Measurements from ENCODE around the gene MYO6. TPM values are rescaled to one million over a fixed set of nuclear protein-coding genes. Genes with fewer than 3 reads are reported as not detected.

The MYO6 gene
- total and polyA plus RNA-seq, 12 donors = 11.1 to 27.1 (median 16.2) TPM

DNA sequence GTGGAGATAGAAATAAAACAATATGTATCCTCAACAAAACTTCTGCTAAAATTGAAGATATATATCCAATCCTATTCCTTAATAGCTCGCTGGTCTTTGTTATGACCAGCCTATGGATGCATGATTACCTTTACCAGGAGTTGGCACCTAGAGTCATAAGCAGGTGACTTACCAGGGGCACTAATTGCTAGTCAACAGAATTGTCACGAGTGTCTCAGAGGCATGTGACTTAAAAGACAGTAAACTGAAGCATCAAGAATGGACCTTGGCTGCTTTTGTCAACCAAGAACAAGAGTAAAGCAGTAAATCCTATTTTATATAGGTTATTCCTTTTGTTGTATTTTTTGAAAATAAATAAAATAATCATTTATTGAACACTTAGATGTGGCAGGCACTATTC, 115.4 kb downstream of the MYO6 start:
- H3K4me3 ChIP-seq = no peak overlapping the region
- no peak for DNase-seq
- H3K27ac ChIP-seq = no peak overlapping the region
- intact Hi-C loops (cut with DNase I) = no loop called here
- TF ChIP-seq CTCF (IDR thresholded peaks at IDR 0.05) = no peak
- TF ChIP-seq POLR2A (IDR thresholded peaks at IDR 0.05) = no peak
- H3K9me3 ChIP-seq (replicated peaks in 1 of 3) = no peaks in the 10 kb centered on the region
- no peaks in the 10 kb centered on the region for H3K27me3 ChIP-seq
- H3K36me3 ChIP-seq (replicated peaks in 1 of 2) = no peaks in the 10 kb centered on the region
- H3K4me1 ChIP-seq (replicated peaks in 1 of 2) = no peaks in the 10 kb centered on the region
- WGBS, 4 donors = 90 to 95% (median 93%) methylated on average over 2 of the region's 2 CpGs

DNA sequence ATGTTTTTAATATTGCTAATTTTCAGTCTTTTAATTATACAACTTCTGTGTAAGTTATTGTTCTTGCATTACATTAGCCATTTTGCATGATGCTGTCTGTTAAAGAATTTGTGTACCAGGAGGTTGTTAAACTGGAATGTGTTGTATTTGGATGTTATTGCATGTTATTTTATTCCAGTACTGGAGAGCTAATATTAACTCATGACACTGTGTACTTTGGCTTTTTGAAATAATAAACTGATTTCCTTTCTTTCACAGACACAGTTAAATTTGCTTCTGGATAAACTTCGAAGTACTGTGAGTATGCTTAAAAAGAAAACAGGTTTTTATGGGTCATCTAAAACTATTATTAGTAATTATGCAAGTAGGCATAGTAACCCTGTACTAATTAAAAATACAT, 121.3 kb downstream of the MYO6 start:
- Histone ChIP-seq H3K27me3 (no peaks in the 10 kb centered on the region), H3K9me3 (replicated peaks in 1 of 3) (no peaks in the 10 kb centered on the region), H3K36me3 (replicated peaks in 1 of 2) (no peaks in the 10 kb centered on the region), H3K4me3 (no peak overlapping the region), H3K27ac (no peak overlapping the region), H3K4me1 (replicated peaks in 1 of 2) (no peaks in the 10 kb centered on the region)
- TF ChIP-seq POLR2A (IDR thresholded peaks at IDR 0.05) (no peak), CTCF (IDR thresholded peaks at IDR 0.05) (no peak)
- intact Hi-C loops (cut with DNase I) = no loop called here
- 58 to 71% (median 67%) methylated on average over 1 of the region's 1 CpG for WGBS, 4 donors
- DNase-seq = no peak

DNA sequence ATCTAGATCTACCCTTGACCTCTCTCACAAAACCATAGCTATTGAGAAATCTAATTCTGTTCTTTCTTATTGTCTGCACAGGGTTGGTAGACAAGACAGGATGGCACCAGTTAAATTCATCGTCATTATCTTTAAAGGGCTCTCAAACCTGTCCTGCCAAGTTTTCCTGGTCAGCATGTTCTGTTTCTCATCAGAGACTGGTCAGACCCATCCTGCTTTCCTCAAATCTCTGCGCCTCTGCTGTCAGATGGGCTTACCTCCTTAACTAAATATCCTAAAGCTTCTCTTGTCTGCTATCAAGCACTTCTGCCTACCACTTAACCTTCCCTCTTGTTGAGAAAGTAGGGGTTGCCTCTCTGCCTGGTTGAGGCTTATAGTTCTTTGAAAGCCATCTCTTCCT, 125.2 kb downstream of the MYO6 start:
- H3K27ac ChIP-seq = no peak overlapping the region
- TF ChIP-seq CTCF (IDR thresholded peaks at IDR 0.05) = no peak
- TF ChIP-seq POLR2A (IDR thresholded peaks at IDR 0.05) = no peak
- 90 to 95% (median 91%) methylated on average over 2 of the region's 2 CpGs for WGBS, 4 donors
- H3K4me3 ChIP-seq = no peak overlapping the region
- H3K4me1 ChIP-seq (replicated peaks in 1 of 2) = no peaks in the 10 kb centered on the region
- no peaks in the 10 kb centered on the region for H3K36me3 ChIP-seq (replicated peaks in 1 of 2)
- intact Hi-C loops (cut with DNase I) = no loop called here
- H3K9me3 ChIP-seq (replicated peaks in 1 of 3) = no peaks in the 10 kb centered on the region
- no peaks in the 10 kb centered on the region for H3K27me3 ChIP-seq
- no peak for DNase-seq

- Histone ChIP-seq H3K9me3 (replicated peaks in 1 of 3) (no peaks in the 10 kb centered on the region), H3K27me3 (no peaks in the 10 kb centered on the region), H3K4me1 (replicated peaks in 1 of 2) (no peaks in the 10 kb centered on the region), H3K4me3 (no peak overlapping the region), H3K27ac (no peak overlapping the region), H3K36me3 (replicated peaks in 1 of 2) (no peaks in the 10 kb centered on the region)
- intact Hi-C loops (cut with DNase I) = no loop called here
- DNase-seq = no peak
- TF ChIP-seq POLR2A (IDR thresholded peaks at IDR 0.05) (no peak), CTCF (IDR thresholded peaks at IDR 0.05) (no peak)
Observed at GRCh38 chr6:75876152-75876551, 127.1 kb downstream of the MYO6 start.

Data from adrenal gland (tissue), 12 donors.